T-helper 17 cell (primary cell): ENCODE data around the gene MAN1C1. TPM values are rescaled to one million over a fixed set of nuclear protein-coding genes. Genes with fewer than 3 reads are reported as not detected.

Experiments
- ATAC-seq: fragments of 150-1000 bp; cut with Tn5 transposase; 2 replicates; pipeline ENCODE4 v1.10.0; 2021; ENCODE audit warnings: mild to moderate bottlenecking, moderate library complexity
- DNase-seq, 3 donors: peaks; one replicate each; pipeline versions ENCODE4 v3.0.0 to v3.0.0-alpha.2; 2020 to 2021
- H3K9me3 ChIP-seq: one replicate; pipeline ENCODE4 v1.7.0; 2013; ENCODE audit warnings: low read length, mild to moderate bottlenecking; ENCODE audit not compliant: control insufficient read depth, poor library complexity, severe bottlenecking
- H3K27ac Mint-ChIP-seq: one replicate; pipeline ENCODE4 v1.8.0; 2022; ENCODE audit warnings: mild to moderate bottlenecking, moderate library complexity, mixed read lengths
- H3K27me3 Mint-ChIP-seq: one replicate; pipeline ENCODE4 v1.8.0; 2022; ENCODE audit warnings: mixed read lengths
- H3K36me3 Mint-ChIP-seq: one replicate; pipeline ENCODE4 v1.8.0; 2022; ENCODE audit warnings: low read depth, mixed read lengths
- H3K4me1 Mint-ChIP-seq: one replicate; pipeline ENCODE4 v1.8.0; 2022; ENCODE audit warnings: mild to moderate bottlenecking, mixed read lengths
- H3K4me3 Mint-ChIP-seq: one replicate; pipeline ENCODE4 v1.8.0; 2022; ENCODE audit warnings: mild to moderate bottlenecking, moderate library complexity, mixed read lengths
- total RNA-seq, 4 donors: library from RNA in 2 of 4; stranded (reverse) in 2 of 4; gene quantifications; one replicate each; pipeline ENCODE4 v1.2.3 and lab custom pipeline; 2022 to 2026

Gene MAN1C1
- total RNA-seq, 2 donors from 2014 or later: 16.9 to 27.3 TPM

DNA sequence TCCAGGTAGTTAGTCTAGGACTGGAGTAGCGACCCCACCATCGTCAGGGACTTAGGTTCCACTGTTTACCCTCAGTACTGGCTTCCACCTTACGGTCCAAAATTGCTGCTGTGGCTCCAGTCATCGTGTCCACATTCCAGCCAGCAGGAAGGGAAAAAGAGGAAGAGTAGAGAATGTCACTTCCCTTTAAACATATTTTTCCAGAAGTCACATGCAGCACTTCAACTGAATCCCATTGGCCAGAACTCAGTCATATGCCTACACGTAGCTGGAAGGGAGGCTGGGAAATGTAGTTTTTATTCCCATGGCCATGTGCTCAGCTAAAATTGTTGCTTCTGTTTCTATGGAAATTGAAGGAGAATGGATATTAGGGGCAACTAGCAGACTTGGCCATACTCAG is 99.3 kb downstream of the MAN1C1 start:
- Mint-ChIP-seq H3K4me3 (no peak overlapping the region), H3K4me1 (peaks cover 20% of the 10 kb centered on the region), H3K27me3 (no peaks in the 10 kb centered on the region), H3K27ac (no peak overlapping the region), H3K36me3 (peaks cover 2% of the 10 kb centered on the region)
- DNase-seq (no peak), ATAC-seq (no peak)
- no peaks in the 10 kb centered on the region for H3K9me3 ChIP-seq

GRCh38 chr1:25716320-25716719 is 99.7 kb downstream of the MAN1C1 start:
- Mint-ChIP-seq H3K4me1 (peaks cover 20% of the 10 kb centered on the region), H3K36me3 (peaks cover 2% of the 10 kb centered on the region), H3K27ac (no peak overlapping the region), H3K4me3 (no peak overlapping the region), H3K27me3 (no peaks in the 10 kb centered on the region)
- DNase-seq (no peak), ATAC-seq (no peak)
- no peaks in the 10 kb centered on the region for H3K9me3 ChIP-seq

DNA sequence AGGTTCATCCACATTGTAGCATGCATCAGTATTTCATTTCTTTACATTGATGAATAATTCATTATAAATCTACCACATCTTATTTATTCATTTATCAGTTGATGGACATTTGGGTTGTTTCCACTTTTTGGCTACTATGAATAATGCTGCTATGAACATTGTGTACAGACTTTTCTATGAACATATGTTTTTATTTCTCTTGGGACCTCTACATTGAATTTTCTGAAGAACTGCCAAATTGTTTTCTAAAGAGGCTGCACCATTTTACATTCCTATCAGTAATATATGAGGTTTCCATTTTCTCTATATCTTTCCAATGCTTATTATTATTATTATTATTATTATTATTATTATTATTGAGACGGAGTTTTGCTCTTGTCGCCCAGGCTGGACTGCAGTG is 102.1 kb downstream of the MAN1C1 start:
- H3K4me1 Mint-ChIP-seq: peaks cover 18% of the 10 kb centered on the region
- ATAC-seq: no peak

DNA sequence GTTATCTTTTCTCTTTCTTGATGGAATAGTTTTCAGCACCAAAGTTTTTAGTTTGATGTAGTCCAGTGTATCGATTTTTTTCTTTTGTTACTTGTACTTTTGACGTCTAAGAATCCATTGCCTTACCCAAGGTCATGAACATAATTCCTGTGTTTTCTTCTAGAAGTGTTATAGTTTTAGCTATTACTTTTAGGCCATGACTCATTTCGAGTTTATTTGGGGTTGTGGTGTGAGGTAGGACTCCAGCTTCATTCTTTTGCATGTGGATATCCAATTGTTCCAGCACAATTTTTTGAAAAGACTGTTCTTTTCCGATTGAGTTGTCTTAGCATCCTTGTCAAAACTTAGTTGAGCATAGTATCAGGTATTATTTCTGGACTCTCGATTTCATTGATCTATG is 104.0 kb downstream of the MAN1C1 start:
- ATAC-seq (no peak), DNase-seq (no peak)
- H3K36me3 Mint-ChIP-seq: peaks cover 13% of the 10 kb centered on the region
- peaks cover 25% of the 10 kb centered on the region for H3K4me1 Mint-ChIP-seq
- no peaks in the 10 kb centered on the region for H3K9me3 ChIP-seq
- H3K27me3 Mint-ChIP-seq: no peaks in the 10 kb centered on the region
- H3K4me3 Mint-ChIP-seq: no peak overlapping the region
- no peak overlapping the region for H3K27ac Mint-ChIP-seq

More for the DNA sequence above, 102.1 kb downstream of the MAN1C1 start:
- no peaks in the 10 kb centered on the region for H3K27me3 Mint-ChIP-seq
- no peaks in the 10 kb centered on the region for H3K9me3 ChIP-seq
- H3K27ac Mint-ChIP-seq: peak overlapping the region; percentile 44
- peaks cover 13% of the 10 kb centered on the region for H3K36me3 Mint-ChIP-seq
- H3K4me3 Mint-ChIP-seq: no peak overlapping the region
- DNase-seq: no peak

- Mint-ChIP-seq H3K4me3 (no peak overlapping the region), H3K27me3 (no peaks in the 10 kb centered on the region), H3K36me3 (peaks cover 11% of the 10 kb centered on the region), H3K27ac (no peak overlapping the region), H3K4me1 (peaks cover 26% of the 10 kb centered on the region)
- no peak for DNase-seq
- no peaks in the 10 kb centered on the region for H3K9me3 ChIP-seq
- ATAC-seq: no peak
These were observed 106.8 kb downstream of the MAN1C1 start for GRCh38 chr1:25723250-25723880.

- H3K4me3 Mint-ChIP-seq: no peak overlapping the region
- H3K4me1 Mint-ChIP-seq: peaks cover 29% of the 10 kb centered on the region
- no peaks in the 10 kb centered on the region for H3K27me3 Mint-ChIP-seq
- no peak for ATAC-seq
- no peaks in the 10 kb centered on the region for H3K9me3 ChIP-seq
- H3K36me3 Mint-ChIP-seq: peaks cover 11% of the 10 kb centered on the region
- H3K27ac Mint-ChIP-seq: no peak overlapping the region
- no peak for DNase-seq
These were observed 107.6 kb downstream of the MAN1C1 start for GRCh38 chr1:25724201-25724600.

- H3K9me3 ChIP-seq: no peaks in the 10 kb centered on the region
- Mint-ChIP-seq H3K4me1 (peaks cover 30% of the 10 kb centered on the region), H3K4me3 (no peak overlapping the region), H3K27ac (no peak overlapping the region), H3K36me3 (peaks cover 11% of the 10 kb centered on the region), H3K27me3 (no peaks in the 10 kb centered on the region)
- ATAC-seq (no peak), DNase-seq (no peak)
These were observed 108.4 kb downstream of the MAN1C1 start for GRCh38 chr1:25724966-25725365.

- ATAC-seq (no peak), DNase-seq (no peak)
- Mint-ChIP-seq H3K27me3 (no peaks in the 10 kb centered on the region), H3K36me3 (peaks cover 11% of the 10 kb centered on the region), H3K4me1 (peaks cover 31% of the 10 kb centered on the region), H3K4me3 (no peak overlapping the region), H3K27ac (no peak overlapping the region)
- H3K9me3 ChIP-seq: no peaks in the 10 kb centered on the region
These were observed 108.9 kb downstream of the MAN1C1 start for GRCh38 chr1:25725482-25725881.

DNA sequence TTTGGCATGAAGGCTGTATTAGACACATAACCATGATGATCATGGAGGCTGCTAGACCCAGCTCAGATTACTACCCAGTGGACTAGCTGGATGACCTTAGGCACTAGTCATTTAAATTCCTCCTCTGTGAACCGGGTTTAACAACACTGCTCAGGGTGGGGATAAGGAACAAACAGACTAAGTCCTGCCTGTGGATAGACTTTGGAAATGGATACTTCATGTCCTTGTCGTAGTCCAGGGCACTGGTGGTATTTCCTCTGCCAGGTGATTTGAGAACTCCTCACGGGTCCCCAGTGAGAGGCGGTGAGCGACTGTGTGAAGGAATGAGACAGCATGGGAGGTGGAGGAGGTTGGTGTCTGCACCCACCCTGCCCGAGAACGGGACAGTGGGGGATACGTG is 110.5 kb downstream of the MAN1C1 start:
- Mint-ChIP-seq H3K36me3 (peaks cover 8% of the 10 kb centered on the region), H3K4me3 (no peak overlapping the region), H3K4me1 (peaks cover 39% of the 10 kb centered on the region), H3K27me3 (no peaks in the 10 kb centered on the region), H3K27ac (no peak overlapping the region)
- no peaks in the 10 kb centered on the region for H3K9me3 ChIP-seq
- no peak for DNase-seq
- ATAC-seq: no peak

DNA sequence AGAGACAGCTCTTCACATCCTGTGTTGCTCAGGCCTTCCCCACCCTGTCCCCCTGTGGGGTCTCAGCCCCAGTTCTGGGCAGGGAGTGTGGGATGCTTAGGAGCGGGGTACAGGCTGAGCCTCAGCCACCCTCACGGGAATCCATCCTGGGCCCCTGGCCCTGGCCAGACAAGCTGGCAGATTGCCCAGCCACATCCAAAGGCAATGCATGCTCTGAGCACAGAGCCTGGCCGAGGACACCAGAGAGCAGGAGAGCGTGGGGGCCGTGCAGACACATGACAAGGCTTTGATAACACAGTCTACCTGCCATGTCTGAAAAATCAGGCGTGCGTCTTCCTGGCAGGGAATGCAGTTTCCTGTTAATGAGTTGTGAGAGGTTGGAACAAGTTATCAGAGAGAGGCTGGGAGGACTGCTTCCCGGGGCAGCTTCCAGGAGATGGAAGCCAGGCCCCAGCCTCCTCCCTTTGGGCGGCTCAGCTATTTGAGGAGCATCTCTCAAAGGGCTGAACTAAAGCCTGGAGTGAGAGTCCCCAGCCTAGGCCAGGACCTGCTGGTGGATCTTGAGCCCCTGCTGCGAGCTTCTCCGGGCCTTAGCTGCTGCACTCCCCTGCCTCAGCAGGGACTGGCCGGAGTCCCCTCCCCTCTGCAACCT is 111.2 kb downstream of the MAN1C1 start:
- no peak for DNase-seq
- no peaks in the 10 kb centered on the region for H3K27me3 Mint-ChIP-seq
- H3K9me3 ChIP-seq: no peaks in the 10 kb centered on the region
- H3K4me3 Mint-ChIP-seq: no peak overlapping the region
- ATAC-seq: no peak
- no peak overlapping the region for H3K27ac Mint-ChIP-seq
- peaks cover 32% of the 10 kb centered on the region for H3K4me1 Mint-ChIP-seq
- peaks cover 2% of the 10 kb centered on the region for H3K36me3 Mint-ChIP-seq

DNA sequence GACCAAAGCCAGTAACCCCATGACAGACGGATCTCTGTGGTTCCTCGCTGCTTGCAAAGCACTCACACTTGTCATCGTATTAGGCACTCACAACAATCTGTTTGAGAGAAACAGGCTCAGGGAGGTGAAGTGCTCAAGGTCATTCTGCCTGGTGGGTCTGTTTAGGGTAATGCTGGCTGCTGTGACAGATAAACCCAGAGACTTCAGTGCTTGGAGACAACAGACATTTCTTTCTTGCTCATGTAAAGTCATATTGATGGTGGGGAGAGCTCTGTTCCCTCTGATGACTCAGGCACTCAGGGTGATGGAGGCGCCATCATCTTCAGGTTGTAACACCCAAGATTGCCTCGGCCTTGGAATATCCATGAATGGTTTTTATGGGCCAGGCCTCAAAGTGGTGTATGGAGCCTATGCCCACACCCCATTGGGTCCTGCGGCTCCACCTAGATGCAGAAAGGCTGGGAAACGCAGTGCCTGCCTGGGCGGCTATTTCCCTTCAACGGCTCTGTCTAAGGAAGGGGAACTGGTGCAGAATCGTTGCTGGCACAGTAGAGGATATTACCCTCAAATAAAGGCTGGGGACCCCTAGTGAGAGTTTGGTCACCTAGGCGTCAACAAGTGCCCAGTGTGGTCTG is 111.8 kb downstream of the MAN1C1 start:
- no peak overlapping the region for H3K4me3 Mint-ChIP-seq
- peaks cover 32% of the 10 kb centered on the region for H3K4me1 Mint-ChIP-seq
- no peak overlapping the region for H3K27ac Mint-ChIP-seq
- ATAC-seq (no peak), DNase-seq (no peak)
- H3K9me3 ChIP-seq: no peaks in the 10 kb centered on the region
- H3K27me3 Mint-ChIP-seq: no peaks in the 10 kb centered on the region
- H3K36me3 Mint-ChIP-seq: peaks cover 2% of the 10 kb centered on the region

DNA sequence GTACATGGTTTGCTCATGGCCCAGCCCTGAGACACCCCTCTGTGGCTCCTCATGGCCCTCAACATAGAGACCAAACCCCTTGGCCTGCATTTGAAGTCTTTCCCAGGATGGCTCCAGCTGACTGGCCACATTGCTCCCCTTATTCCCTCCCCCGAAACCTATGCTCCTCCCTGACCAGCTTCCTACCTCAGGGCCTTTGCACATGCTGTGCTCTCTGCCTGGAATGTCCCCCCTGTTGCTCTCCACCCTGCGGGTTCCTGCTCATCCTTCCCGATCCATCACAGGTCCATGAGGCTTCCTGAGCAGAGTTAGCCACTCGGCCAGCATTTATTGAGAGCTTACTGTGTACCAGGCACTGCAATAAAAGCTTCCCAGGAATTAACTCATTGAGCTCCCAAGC is 112.5 kb downstream of the MAN1C1 start:
- no peak overlapping the region for H3K27ac Mint-ChIP-seq
- no peaks in the 10 kb centered on the region for H3K36me3 Mint-ChIP-seq
- no peaks in the 10 kb centered on the region for H3K9me3 ChIP-seq
- no peak for ATAC-seq
- no peak for DNase-seq
- H3K4me1 Mint-ChIP-seq: peaks cover 31% of the 10 kb centered on the region
- no peaks in the 10 kb centered on the region for H3K27me3 Mint-ChIP-seq
- peak overlapping the region; percentile 37 for H3K4me3 Mint-ChIP-seq

GRCh38 chr1:25729790-25730644 is 113.4 kb downstream of the MAN1C1 start:
- H3K9me3 ChIP-seq: no peaks in the 10 kb centered on the region
- Mint-ChIP-seq H3K27ac (peak overlapping the region; percentile 79), H3K36me3 (no peaks in the 10 kb centered on the region), H3K4me1 (peaks cover 32% of the 10 kb centered on the region), H3K4me3 (peak overlapping the region; percentile 62), H3K27me3 (no peaks in the 10 kb centered on the region)
- DNase-seq: no peak
- no peak for ATAC-seq
